LNCAP (cell line): ENCODE results near the gene SLC9A3.

Experiments
- TF ChIP-seq, protein P1 (sequence below): fragments of 450-650 bp; IDR thresholded peaks from 2 replicates; pipeline ENCODE4 v1.5.1; 2017; ENCODE audit warnings: mild to moderate bottlenecking

The SLC9A3 gene

DNA sequence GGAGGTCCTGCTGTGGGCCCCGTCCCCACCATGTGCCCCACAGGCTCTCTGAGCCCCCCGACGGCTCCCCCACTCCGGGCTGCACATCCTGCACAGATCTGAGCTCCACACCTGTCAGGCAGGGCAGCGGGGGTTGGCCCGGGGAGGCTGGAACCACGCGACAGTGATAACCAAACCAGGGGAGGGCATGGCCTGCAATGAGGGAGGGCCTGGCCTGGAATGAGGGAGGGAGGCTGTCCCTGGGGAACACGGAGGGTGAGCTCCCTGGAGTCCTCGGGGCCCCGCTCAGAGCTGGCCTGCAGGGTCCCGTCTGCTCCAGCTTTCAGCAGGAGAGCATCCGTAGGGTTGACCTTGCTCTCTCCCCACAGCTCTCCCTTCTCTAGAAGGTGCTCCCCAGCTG is 30.5 kb downstream of the SLC9A3 start:
- TF ChIP-seq, protein P1, sequence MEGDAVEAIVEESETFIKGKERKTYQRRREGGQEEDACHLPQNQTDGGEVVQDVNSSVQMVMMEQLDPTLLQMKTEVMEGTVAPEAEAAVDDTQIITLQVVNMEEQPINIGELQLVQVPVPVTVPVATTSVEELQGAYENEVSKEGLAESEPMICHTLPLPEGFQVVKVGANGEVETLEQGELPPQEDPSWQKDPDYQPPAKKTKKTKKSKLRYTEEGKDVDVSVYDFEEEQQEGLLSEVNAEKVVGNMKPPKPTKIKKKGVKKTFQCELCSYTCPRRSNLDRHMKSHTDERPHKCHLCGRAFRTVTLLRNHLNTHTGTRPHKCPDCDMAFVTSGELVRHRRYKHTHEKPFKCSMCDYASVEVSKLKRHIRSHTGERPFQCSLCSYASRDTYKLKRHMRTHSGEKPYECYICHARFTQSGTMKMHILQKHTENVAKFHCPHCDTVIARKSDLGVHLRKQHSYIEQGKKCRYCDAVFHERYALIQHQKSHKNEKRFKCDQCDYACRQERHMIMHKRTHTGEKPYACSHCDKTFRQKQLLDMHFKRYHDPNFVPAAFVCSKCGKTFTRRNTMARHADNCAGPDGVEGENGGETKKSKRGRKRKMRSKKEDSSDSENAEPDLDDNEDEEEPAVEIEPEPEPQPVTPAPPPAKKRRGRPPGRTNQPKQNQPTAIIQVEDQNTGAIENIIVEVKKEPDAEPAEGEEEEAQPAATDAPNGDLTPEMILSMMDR: no peak

DNA sequence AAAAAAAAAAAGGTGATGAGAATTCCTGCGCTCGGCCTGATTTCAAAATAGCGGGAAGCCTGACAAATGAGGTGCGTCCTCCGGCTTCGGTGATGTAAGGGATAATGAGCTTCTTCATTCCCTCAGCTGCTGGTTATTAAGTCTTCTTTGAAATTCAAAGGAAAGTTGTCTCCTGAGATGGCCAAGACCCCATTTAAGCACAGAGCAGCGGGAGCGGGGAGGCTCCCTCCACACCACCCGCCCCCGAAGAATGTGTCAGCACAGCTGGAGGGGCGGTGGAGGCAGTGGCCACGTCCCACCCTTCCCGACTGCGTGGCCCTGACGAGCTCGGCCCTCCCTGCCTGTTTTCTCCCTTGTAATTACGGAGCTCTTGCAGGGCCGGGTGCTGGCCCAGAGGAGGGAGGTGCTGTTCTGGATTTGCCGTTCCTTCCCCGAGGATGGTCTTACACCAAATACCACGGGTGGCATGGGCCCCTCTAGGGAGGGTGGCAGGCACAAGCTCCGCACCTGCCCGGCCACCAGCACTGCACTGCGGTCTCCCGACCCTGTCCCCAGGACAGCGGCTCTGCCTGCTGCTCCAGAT is 31.0 kb downstream of the SLC9A3 start:
- TF ChIP-seq, protein P1: no peak

DNA sequence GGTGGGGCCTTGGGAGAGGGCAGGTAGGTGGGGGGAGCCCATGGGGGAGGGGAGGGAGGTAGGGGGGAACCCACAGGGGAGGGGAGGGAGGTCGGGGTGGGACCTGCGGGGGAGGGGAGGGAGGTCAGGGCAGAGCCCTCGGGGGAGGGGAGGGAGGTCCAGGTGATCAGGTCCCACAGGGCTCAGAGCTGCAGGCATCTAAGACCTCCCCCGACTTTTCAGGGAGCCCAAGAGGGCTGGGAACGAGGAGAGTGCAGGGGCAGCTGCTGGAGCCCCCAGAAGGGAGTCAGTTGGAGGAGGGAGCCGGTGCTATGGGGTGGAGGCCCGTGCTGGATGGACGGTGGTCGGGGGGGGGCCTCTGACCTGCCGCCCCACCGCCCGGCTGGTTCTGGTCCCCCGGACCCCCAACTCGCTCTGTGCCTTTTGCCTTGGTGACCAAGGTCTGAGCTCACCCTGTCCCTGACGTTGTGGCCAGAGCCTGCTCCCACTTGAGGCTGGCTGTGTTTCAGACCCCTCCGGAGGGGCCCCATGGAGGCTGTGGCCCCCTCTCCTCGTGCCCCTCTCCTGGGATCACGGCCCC is 31.8 kb downstream of the SLC9A3 start:
- TF ChIP-seq, protein P1: no peak

DNA sequence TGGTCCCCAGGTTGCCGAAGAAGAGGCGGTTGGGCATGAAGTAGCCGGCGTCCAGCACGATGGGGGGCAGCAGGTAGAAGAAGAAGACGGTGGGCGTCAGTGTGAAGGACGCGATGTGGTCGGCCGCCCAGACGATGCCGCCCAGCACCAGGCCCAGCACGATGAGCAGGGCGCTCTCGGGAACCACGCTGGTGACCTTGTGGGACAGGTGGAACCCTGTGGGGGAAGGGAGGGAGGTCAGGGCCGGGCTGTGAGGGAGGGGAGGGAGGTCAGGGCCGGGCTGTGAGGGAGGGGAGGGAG is 32.4 kb downstream of the SLC9A3 start:
- TF ChIP-seq, protein P1: no peak

DNA sequence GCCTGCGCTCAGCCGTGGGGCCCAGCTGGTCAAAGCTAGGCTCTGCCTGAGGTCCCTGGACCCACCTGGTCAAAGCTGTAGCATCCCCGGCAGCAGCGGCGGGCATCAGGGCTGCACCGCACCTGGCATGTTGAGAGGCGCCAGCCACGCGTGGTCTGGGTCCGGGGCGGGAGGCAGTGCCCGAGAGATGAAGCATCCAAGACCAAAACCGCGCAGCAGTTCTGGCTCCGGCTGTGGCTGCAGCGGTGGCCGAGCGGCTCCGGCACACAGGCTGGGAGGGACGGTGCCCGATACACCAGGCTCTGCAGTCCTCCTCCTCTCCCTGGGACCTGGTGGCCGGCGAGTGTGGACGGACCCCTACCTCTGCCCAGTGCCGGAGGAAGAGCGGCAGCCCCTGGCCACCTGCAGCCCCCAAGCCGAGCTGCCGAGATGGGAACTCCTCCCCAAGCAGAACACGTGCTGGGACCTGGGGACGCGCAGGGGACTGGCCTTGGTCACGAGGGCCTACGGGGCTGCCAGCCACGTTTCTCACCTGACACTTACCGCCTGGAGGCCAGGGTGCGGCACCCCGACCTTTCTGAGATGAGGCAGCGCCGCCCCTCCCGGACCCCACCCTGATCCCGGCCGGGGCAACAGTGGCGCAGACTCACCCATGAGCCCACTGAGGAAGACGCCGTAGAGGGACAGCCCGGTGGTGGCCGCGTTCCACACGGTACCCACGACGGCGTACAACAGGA is 33.0 kb downstream of the SLC9A3 start:
- TF ChIP-seq, protein P1: no peak

DNA sequence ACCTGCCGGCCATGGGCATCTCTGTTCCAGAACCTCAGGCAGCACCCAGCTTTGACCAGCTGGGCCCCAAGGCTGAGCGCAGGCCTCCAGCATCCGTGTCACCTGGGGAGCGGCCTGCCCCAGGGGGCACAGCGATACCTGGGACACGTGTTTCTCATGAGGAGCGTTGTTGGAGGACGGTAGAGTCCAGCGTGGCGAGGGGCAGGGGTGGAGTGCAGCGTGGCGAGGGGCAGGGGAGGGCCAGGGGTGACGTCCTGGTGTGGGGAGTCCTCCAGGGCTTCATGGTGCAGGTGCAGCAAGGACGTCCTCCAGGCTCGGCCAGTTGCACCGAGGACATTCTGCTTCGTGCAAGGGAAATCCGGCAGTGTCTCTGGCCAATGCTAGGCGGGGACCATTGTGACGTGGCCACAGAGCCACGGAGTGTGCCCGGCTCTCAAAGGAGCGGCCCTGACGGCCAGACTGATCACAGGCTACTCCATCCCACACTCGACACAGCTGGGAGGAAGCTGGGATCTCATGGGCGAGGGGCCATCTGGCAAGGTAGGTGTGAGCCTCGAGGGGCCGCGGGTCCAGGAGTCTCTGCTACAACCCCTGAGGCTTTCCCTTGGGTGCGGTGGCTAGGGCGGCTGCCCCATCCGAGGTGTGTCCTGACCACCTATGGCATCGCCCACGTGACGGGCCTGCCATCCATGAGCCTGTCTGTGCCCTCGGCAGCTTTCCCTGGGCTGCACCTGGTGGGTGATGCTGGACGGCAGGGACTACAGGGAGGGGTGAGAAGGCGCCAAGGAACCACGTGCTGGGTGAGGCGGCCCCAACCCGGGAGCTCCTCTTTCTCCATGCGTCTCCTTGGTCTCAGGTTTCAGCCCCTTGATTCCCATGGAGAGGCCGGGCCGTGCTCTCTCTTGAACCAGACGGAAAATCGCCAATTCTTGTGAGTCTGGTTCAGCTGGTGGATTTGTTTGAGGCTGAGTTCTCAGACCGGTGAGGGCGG is 33.8 kb downstream of the SLC9A3 start:
- TF ChIP-seq, protein P1: no peak

DNA sequence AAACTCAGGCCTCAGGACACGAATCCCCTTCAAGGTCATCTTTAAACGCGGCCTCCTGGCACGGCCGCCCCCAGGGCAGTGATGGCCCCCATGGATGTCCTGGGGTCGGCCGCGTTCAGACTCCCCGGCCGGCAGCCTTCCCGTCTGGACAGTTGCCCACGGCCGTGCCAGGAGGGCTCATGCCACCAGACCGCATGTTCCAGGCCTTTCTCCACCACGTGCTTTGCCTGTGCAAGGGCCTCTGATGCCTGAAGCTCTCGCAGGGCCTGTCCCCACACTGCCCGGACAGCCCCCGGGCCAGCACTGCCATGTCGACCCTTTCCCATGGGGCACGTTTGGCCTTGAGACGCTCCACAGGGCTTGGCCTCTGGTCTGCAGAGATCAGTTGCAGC is 34.6 kb downstream of the SLC9A3 start:
- TF ChIP-seq, protein P1: no peak
